Epidermal melanocyte (primary cell): ENCODE measurements around the gene FAM217A.
"Not testable (repeated sequence)": the region's sequence is repeated elsewhere in the genome, so short reads cannot be mapped to it uniquely, and the experiment has no call there.

ENCODE experiments used
- DNase-seq: peaks from one replicate; pipeline ENCODE4 v3.0.0; 2011; ENCODE audit warnings: low spot score; ENCODE audit not compliant: insufficient read length

The FAM217A gene

GRCh38 chr6:4078691-4079471 is at the start of gene FAM217A:
Gene FAM217A, minus strand, starts transcription at chr6:4079137. Its CDS starts 1,723 bp downstream, at chr6:4077414.
- no peak for DNase-seq

GRCh38 chr6:4128072-4128471 is 49.1 kb upstream of the FAM217A start:
- DNase-seq, result no peak

GRCh38 chr6:4125933-4126864 is 47.3 kb upstream of the FAM217A start:
- no peak for DNase-seq

- DNase-seq, result no peak
These were observed 46.6 kb upstream of the FAM217A start for GRCh38 chr6:4125500-4125899.

- no peak for DNase-seq
These were observed 45.4 kb upstream of the FAM217A start for GRCh38 chr6:4124351-4124750.

GRCh38 chr6:4115741-4116140 is 36.8 kb upstream of the FAM217A start:
- DNase-seq, result no peak

GRCh38 chr6:4114123-4114522 is 35.2 kb upstream of the FAM217A start:
- no peak for DNase-seq

GRCh38 chr6:4113649-4114048 is 34.7 kb upstream of the FAM217A start:
- DNase-seq, result no peak

GRCh38 chr6:4112366-4112765 is 33.4 kb upstream of the FAM217A start:
- DNase-seq, result no peak

- not testable (repeated sequence) for DNase-seq
These were observed 30.5 kb upstream of the FAM217A start for GRCh38 chr6:4109363-4109815.

GRCh38 chr6:4108561-4109093 is 29.7 kb upstream of the FAM217A start:
- DNase-seq, result no peak

GRCh38 chr6:4107873-4108272 is 28.9 kb upstream of the FAM217A start:
- no peak for DNase-seq

GRCh38 chr6:4105980-4106536 is 27.1 kb upstream of the FAM217A start:
- DNase-seq, result no peak

- DNase-seq, result no peak
These were observed 25.0 kb upstream of the FAM217A start for GRCh38 chr6:4103929-4104328.

GRCh38 chr6:4102687-4103244 is 23.8 kb upstream of the FAM217A start:
- no peak for DNase-seq

- DNase-seq, result no peak
These were observed 22.4 kb upstream of the FAM217A start for GRCh38 chr6:4101298-4101697.

GRCh38 chr6:4100655-4101054 is 21.7 kb upstream of the FAM217A start:
- no peak for DNase-seq

- no peak for DNase-seq
These were observed 14.4 kb upstream of the FAM217A start for GRCh38 chr6:4093288-4093687.

GRCh38 chr6:4091941-4092340 is 13.0 kb upstream of the FAM217A start:
- DNase-seq, result no peak

GRCh38 chr6:4090043-4090442 is 11.1 kb upstream of the FAM217A start:
- not testable (repeated sequence) for DNase-seq

- DNase-seq, result no peak
These were observed 9.8 kb upstream of the FAM217A start for GRCh38 chr6:4088704-4089103.
